ENCODE results near the gene CPAMD8. TPM values are rescaled to one million over a fixed set of nuclear protein-coding genes. Genes with fewer than 3 reads are reported as not detected.

The CPAMD8 gene
- total and polyA plus RNA-seq, 9 donors, result 2.4 to 13.0 (median 7.9) TPM

DNA sequence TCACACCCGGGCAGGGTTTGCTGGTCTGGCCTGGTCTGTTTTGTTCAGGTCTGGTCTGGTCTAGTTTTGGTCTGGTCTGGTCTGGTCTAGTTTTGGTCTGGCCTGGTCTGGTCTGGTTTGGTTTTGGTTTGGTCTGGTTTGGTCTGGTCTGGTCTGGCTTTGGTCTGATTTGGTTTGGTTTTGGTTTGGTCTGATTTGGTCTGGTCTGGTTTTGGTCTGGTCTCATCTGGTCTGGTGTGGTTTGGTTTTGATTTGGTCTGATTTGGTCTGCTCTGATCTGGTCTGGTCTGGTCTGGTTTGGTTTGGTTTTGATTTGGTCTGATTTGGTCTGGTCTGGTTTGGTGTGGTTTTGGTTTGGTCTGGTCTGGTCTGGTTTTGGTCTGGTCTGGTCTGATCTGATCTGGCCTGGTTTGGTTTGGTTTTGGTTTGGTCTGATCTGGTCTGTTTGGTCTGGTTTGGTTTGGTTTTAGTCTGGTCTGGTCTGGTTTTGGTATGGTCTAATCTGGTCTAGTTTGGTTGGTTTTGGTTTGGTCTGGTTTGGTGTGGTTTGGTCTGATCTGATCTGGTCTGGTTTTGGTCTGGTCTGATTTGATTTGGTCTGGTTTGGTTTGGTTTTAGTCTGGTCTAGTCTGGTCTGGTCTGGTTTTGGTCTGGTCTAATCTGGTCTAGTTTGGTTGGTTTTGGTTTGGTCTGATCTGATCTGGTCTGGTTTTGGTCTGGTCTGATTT lies 152.2 kb downstream of the CPAMD8 start:
- Histone ChIP-seq H3K27ac (no peak overlapping the region), H3K36me3 (no peaks in the 10 kb centered on the region), H3K27me3 (no peaks in the 10 kb centered on the region), H3K9me3 (no peaks in the 10 kb centered on the region), H3K4me1 (ENCODE audit: insufficient read depth) (no peaks in the 10 kb centered on the region), H3K4me3 (no peak overlapping the region)
- intact Hi-C loops (cut with DNase I), result no loop called here
- WGBS, 3 donors, result 62 to 83% (median 83%) methylated on average over 1 of the region's 1 CpG
- no peak for TF ChIP-seq CTCF (IDR thresholded peaks at IDR 0.05)
- no peak for DNase-seq

GRCh38 chr19:16873594-16873993 lies 153.0 kb downstream of the CPAMD8 start:
- H3K4me1 ChIP-seq (ENCODE audit: insufficient read depth), result no peaks in the 10 kb centered on the region
- TF ChIP-seq EP300 (IDR thresholded peaks at IDR 0.05), result no peak
- TF ChIP-seq POLR2A (IDR thresholded peaks at IDR 0.05), result no peak
- no peak for TF ChIP-seq CTCF (IDR thresholded peaks at IDR 0.05)
- intact Hi-C loops (cut with DNase I), result no loop called here
- DNase-seq, result no peak
- 87 to 95% (median 94%) methylated on average over 3 of the region's 3 CpGs for WGBS, 3 donors
- no peaks in the 10 kb centered on the region for H3K36me3 ChIP-seq
- no peaks in the 10 kb centered on the region for H3K9me3 ChIP-seq
- H3K27me3 ChIP-seq, result no peaks in the 10 kb centered on the region
- H3K27ac ChIP-seq, result no peak overlapping the region
- H3K4me3 ChIP-seq, result no peak overlapping the region

GRCh38 chr19:16872728-16873127 lies 153.9 kb downstream of the CPAMD8 start:
- Histone ChIP-seq H3K27me3 (no peaks in the 10 kb centered on the region), H3K4me1 (ENCODE audit: insufficient read depth) (no peaks in the 10 kb centered on the region), H3K27ac (no peak overlapping the region), H3K4me3 (no peak overlapping the region), H3K36me3 (no peaks in the 10 kb centered on the region), H3K9me3 (no peaks in the 10 kb centered on the region)
- intact Hi-C loops (cut with DNase I), result no loop called here
- 93 to 95% (median 94%) methylated on average over 21 of the region's 21 CpGs for WGBS, 3 donors
- TF ChIP-seq POLR2A (IDR thresholded peaks at IDR 0.05) (no peak), CTCF (IDR thresholded peaks at IDR 0.05) (no peak), EP300 (IDR thresholded peaks at IDR 0.05) (no peak)
- no peak for DNase-seq

DNA sequence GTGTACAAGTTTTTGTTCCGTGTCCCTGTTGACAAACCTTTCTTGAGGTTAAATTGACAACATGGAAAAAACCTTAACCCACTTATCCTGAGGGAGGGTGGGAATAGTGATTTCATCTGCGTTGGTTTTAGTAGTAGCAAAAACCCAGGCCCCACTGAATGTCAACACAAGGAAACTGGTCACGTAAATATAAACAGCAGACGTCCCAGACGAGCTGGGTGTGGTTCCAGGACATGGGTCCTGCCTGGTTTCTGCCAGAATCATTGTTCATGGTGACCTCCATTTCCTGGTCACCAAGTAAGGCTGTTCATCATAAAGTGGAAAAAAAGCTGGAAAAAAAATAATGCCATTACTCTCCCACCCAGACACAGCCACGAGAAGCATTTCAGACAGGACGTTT lies 154.7 kb downstream of the CPAMD8 start:
- no peak for DNase-seq
- Histone ChIP-seq H3K27ac (no peak overlapping the region), H3K4me3 (no peak overlapping the region), H3K36me3 (no peaks in the 10 kb centered on the region), H3K9me3 (no peaks in the 10 kb centered on the region), H3K27me3 (no peaks in the 10 kb centered on the region), H3K4me1 (ENCODE audit: insufficient read depth) (no peaks in the 10 kb centered on the region)
- intact Hi-C loops (cut with DNase I), result no loop called here
- WGBS, 3 donors, result 48 to 60% (median 55%) methylated on average over 7 of the region's 7 CpGs
- no peak for TF ChIP-seq EP300 (IDR thresholded peaks at IDR 0.05)
- TF ChIP-seq CTCF (IDR thresholded peaks at IDR 0.05), result no peak
- no peak for TF ChIP-seq POLR2A (IDR thresholded peaks at IDR 0.05)

Data from ovary (tissue), 9 donors.